HG03066 (cell line): Measurements from ENCODE around the gene RALGPS1.

Experiments
- ATAC-seq: cut with Tn5 transposase; IDR thresholded peaks from one replicate; pipeline ENCODE4 v1.9.1; 2021; ENCODE audit warnings: low read depth; ENCODE audit not compliant: unreplicated experiment

The RALGPS1 gene

DNA sequence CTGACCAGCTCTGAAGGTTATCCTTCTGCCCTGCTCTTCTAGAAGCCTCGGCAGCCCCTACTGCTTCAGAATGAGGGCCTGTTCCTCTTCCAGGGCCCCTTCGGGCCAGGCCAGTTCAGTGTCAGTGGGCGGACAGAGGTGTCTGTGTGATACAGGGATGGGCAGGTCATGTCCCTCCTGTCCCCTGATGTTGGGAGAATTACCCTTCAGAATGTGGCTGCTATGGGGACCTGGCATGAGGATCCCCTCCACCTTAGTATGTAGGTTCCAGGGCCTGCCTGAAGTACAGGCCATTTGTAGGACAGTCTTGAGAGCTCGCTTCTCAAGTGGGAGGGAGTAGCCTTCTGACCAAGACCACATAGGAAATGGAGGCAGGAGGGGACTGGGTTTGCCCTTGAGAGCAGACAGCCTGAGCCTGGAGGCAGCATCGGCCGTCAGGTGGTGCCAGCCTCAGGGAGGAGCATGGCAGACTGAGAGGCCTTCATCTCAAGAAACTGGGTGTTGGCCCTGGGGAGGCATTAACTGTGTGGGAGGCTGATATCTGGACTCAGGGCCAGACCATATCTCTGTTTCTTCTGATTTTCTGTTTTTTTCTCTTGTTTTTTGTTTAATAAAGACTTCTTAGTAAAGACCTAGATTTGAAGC lies 175.9 kb downstream of the RALGPS1 start:
- no peak for ATAC-seq

DNA sequence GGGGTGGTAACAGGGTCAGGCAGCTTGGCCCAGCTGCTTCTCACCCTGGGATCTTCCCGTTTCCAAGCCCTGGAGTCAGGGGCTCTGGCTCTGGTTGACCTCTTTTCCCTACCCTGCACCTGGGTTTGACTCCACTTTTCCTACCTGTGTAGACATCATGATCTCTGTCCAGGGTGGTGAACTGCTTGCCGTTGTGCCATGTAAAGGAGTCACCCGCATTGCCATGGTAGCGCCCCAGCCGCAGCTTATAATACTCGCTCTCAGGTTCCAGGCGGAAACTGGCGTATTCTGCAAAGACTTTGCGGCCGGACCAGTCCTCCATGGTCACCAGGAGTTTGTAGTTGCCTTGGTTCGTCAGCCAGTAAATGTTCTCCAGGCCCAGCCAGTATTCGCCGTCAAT lies 176.9 kb downstream of the RALGPS1 start:
- no peak for ATAC-seq

DNA sequence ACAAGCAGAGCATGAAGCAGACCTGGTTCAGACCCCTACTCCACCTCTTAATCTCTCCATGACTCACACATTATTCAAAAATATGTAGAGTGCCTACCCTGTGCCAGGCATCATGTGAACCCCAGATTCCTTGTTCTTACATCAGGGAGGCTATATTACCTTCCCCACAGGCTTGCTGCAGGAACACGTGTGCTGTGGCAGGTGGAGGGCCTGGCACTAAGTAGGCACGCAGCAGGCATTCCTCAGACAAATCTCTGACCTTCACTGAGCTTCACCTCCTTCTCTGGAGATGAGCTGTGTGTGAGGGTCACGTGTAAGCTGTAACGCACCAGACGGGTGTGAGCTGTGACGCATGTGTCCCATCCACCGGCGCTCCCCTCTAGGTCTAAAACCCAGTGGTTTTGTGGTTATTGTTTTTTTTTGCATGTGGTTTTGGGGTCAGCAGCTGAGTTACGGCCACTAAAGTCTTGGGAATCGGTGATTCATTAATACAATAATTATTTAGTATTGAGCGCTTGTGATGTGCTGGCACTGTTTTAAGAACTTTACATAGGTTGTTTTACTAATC lies 177.5 kb downstream of the RALGPS1 start:
- no peak for ATAC-seq

DNA sequence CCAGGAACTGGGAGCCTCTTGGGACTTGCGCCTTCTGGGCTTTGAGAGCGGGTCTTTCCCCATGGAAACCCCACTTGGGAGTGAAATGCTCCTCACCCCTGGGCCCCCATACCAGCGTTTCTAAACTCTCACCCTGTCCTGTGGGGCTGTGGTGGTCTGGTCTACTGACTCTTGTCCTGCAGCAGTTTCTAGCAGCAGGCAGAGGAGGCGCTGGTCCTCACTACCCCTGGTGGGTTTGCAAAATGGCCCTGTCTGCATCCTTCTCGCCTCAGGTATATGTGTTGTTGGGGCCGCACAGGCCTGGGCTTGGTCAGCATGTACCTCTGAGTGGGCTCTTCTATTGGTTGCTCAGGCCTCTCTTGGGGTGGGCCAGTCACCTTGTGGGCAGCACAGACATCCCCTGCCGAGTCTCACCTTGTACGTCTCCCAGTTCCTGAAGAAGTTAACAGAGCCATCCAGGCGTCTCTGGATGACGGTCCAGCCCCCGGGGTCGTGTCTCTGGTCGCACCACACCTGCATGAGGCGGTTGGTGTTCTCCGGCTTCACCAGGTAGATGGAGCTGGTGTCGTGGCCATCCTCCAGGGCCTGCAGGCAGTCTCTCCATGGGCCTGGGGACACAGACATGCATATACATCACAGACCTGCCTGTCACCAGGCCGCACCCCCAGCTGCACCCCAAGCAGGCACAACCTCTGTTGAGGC lies 178.9 kb downstream of the RALGPS1 start:
- no peak for ATAC-seq

DNA sequence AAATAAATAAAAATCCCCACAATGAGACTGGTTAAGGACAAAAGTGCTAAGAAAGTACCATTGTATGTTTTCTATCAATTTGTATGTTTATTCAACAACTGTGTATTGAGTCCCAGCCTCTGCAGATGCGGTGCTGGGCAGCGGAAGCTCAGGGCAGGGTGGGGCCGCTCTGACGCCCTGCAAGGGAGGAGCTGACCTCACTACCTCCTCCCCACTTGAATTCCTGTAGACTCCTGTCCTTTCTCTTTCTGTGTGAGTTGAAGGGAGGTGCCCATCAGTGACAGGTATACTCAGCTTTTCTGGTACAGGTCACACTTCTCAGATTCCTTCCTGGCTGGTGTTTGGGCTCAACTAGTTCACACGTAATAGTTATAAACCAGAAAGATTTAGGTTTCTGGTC lies 180.8 kb downstream of the RALGPS1 start:
- ATAC-seq = no peak

DNA sequence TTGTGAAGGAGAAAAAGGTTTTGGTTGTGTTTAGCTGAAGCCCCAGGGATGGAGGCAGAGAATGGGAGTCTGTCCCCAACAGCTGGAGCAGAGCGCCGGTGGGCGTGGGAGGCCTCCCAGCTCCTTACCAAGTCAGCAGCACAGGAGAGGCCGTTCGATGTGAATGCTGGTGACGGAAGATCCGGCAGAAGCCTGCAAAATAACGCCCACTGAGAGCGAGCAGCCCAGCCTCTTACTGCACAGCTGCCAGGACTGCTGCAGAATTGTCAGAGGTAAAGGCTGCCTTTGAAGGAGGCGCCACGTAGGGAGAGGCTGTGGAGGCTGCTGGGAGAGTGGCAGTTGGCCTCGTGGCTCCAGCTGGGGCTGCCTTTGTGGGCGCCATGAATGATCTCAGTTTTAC lies 181.6 kb downstream of the RALGPS1 start:
- ATAC-seq = no peak

DNA sequence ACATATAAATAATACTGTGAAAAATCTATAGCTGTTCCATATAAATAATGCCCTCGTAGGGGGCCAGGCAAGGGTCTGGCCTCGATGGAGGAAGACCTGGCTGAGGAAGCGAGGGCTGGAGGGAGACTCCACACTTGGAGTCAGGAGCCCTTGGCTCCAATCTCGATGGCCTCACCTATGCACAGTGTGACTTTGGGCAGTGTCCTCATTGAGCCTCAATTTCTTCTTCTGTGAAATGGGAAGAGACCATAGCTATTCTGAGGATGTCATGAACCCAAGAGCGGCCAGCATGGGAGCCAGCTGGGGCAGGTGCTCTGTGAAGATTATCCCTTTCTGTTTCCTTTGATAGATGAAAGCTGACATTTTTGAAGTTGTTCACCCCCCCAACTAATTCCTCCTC lies 183.1 kb downstream of the RALGPS1 start:
- no peak for ATAC-seq

DNA sequence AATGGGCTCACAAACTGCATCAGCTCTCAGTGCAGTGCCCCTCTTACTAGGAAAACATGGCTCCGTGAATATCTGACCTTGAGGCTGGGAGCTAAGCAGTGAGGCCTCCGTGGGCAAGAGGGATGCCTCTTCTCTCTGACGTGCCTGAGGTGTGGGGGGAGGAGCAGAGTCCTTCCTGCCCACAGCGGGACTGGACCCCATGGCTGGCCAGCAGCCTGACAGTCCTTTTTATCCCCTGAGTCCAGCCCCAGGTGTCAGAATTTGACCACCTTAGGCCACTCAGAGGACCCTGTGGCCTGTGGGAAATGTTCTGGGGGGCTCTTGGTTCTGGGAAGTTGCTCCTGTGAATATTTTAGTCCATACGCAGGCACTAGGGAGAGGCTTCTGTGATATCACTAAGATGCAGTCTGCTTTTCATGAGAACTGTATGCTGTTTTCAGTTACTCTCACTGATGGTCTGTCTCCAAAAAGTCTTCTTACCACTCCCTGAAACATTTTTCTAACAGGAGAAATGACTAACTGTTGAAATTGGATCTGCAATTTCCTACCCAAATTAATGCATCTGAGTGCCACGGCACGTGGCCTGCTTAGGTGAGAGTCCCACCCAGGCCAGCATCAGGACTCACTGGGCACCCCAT lies 184.5 kb downstream of the RALGPS1 start:
- ATAC-seq = no peak

DNA sequence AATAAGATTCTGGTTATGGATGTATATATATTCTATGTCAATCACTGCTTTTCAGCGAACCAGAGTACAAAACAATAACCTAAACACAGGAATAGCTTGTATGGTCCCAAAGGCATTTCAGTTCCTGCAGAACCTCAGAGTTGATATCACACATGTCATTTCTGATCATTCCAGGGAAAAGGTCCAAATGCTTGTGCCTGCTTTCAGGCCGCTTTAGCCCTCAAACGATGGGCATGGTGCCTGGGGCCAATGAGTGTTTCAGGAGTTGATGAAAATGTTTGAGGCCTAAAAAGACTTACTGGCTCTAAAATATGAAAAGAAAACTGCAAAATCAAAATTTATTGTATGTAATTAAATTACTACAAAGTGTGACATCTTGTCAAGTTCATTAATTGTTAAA lies 185.1 kb downstream of the RALGPS1 start:
- no peak for ATAC-seq

DNA sequence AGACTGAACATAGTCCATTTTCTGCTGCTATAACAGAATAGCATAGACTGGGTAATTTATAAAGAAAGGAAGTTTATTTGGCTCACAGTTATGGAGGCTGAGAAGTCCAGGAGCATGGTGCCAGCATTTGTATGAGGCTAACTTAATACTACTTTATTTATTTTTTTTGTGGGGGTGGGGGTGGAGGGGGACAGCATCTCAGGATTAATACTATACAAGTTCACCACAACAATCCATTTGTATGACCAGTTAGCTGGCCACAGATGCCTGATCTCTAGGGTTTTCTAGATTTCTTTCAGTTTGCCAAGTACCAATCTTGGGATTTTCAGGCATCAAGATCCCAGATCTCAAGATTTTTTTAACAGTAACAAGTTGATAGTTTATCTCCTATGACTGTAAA lies 187.6 kb downstream of the RALGPS1 start:
- ATAC-seq = no peak

DNA sequence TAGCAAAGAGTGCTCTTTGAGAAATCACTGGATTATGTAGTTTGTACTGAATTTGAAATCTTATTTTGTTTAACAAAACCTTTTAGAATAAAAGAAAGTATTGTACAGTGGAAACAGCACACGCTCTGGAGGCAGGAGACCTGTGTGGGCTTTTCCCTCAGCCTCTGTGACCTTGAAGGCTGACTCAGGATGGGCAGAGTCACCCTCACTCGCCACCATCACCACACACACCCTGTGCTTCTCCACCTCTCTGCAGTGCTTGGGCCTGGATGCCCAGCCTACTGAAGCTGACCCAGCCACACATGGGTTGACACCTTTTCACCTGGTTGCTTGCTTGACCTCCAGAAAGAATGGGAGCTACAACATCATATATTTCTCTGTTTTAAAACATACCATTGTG lies 188.2 kb downstream of the RALGPS1 start:
- no peak for ATAC-seq

DNA sequence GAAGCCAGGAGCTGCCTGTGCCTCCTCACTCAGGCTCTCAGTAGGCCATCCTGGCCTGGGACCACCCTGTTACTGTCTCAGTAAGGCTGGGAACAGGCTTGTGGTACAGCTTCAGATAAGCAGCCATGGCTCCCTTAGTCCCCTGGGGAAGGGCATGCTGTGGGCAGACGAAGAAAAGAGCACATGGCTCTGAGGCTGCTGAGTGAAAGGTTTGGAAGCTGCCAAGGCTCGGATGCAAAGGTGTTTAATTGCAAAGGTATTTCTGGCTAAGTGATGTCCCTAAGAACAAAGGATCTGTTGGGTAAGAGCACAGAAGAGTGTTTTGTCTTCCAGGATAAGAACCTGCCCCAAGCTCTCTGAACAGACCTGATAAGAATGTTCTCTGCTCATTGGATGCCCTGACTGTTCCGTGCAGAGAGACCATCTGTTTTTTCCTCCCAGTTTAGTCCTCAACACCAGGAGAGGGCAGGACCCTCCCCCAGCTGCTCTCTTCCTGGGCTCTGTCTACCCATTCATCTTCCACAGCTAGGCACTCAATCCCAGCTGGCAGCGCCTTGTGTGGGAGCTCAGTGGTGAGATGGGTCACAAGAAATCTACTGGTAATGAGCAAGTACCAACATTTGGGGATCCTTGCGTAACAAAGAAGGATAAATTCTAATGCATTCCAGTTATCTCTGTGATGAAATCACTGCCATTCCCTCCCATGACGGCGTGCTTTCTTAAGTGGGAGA lies 190.2 kb downstream of the RALGPS1 start:
- no peak for ATAC-seq

DNA sequence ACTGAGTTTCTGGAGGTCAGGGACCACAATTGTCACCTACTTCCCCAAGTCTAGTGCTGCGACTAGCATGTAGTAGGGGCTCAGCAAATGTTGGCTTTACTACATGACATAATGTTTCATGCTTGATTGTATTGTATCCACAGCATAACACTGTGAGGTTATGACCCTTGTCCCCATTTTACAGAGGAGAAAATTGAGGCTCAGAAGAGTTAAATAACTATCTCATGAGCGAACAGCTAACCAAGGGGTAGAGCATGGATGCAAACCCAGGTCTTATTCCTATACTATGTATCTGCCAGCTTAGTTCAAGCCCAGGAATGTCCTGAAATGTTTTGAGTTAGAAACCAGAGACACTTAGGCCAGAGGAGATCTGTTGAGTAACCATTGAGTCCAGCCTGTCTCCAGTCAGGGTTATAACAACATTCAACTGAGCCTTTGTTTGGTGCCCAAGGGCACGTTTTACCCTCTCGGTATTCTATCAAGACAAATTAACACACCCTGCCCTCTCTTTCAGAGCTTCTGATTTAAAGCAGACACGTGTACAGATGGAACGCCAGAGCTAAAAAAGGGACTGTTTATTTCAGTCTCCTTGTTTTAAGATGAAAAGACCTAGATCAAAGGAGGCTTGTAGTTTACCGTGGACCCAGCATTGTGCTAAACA lies 191.4 kb downstream of the RALGPS1 start:
- ATAC-seq = no peak

DNA sequence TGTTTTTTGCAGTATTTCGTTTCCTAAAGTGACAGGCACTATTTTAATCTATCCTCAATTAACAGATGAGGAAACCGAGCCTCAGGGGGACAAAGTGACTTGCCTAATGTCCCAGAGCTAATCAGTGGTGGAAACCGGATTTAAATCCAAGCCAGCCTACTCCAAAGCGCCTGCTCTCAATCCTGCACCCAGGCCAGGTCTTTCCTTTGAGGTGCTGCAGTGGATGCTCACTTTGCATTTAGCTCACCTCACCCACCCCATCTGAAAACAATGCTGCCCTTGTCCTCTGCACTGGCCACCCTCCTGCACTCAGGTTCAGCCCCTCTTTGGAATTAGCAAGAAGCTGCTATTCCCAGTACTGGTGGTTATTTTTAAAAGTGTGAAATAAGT lies 191.9 kb downstream of the RALGPS1 start:
- ATAC-seq = no peak

DNA sequence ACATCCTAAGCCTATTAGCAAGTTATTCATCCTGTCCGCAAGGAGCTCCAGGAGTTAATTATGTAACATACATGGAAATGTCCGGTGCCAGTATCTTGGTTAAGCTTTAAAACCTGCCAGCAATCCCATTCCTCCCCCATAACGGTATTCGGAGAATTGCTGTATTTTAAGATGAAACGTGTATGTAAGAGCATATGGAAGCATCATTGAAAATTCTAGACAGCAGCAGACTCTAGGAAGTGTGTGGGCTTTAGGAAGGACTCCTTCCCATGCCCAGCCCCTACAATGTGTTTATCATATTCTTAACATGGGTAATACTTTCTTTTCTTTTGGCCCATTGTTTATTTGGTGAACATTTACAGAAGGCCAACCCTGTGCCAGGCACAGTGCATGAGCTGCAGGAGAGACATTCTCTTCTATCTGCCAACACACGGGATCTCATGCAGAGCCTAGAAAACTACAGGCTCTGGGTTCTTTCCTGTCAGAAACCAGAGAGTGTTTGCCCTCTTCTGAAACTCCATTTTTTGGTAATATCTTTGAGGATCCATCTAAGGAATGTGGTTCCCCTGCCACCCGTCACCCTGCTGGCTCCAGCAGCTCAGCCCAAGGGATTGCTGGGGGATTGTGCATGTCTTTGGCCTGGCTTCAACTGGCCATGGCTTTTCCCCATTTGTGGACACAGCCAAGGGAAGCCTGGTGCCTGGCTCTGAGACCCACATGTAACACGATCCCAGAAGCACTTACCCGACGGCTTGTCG lies 192.8 kb downstream of the RALGPS1 start:
- no peak for ATAC-seq

DNA sequence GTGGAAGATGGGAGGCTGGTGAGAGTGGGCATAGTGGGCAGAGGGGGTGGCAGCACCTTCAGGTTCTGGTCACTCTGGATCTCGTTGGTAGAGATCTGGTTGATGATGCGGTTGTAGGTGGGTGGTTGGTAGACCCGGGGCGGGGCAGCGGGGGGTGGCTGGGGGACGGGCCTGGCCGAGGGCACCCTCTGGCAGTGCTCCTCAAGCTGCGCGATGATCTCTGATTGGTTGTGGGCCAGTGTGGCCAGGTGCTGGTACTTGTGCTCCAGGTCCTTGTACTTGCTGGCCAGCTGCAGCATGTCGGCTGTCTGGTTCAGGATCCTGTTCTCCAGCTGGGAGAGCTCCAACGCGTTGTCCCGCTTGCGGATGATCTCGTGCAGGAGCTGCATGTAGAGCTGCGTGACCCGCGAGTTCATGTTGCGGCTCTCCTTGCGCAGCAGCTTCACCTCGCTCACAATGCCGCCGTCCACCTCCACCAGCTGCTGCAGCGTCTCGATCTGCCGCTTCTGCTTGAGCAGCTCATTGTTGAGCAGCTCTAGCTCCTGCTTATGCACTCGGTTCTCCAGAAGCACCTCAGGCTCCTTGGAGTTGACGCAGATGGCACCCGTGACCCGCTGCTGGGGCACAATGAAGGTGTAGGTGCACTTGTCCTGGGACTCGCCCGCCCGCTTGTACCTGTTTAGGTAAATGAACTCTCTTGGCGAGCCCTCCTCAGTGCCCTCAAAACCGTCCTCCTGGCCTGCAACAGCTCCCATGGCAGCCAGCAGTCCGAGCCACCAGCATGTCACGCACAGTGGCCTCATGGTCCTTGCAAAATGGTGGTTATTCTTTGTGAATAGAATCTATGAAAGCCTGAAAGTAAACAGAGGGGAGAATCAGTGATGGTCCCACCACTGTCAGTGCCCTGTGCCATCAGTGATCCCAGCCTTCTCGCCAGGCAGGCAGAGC lies 193.6 kb downstream of the RALGPS1 start:
- no peak for ATAC-seq

DNA sequence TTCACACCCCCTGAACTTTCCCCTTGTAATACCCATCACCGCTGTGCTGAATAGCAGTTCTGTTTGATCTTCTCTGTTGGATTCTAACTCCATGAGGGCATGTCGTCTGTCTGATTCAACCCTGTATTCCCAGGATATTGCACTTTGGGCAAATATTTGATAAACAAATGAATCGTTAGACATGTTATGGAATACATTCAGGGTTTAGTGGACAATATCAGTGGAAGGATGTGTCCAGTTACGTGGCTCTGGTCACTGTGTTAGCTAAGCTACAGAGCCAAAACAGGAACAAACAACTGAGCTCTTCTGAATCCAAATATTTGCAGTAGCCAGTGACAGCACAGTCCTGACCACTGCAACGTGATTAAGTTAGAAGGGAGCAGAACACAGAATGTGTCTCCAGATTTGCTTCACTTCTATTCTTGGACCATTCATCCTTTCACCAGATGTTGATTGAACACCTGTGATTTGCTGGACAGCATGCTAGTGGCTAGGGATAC lies 194.7 kb downstream of the RALGPS1 start:
- no peak for ATAC-seq

DNA sequence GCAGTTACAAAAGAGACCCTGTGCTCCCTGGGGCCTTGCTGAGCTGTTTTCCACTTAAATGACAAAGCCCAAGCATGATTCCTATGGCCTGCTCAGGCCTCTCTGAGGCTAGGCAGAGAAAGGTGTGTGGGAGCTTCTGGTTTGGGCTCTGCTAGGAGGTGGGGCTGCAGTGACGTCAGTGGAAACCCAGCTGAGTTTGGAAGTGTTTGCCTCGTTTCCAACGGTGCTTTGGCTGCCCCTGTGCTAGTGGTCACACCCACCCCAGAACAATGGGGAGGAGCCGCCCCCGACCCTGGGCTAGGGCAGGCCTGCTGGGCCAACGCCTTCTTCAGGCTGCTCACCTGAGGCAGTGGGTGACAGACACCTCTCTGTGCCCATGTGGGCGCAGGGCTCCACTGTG lies 197.5 kb downstream of the RALGPS1 start:
- ATAC-seq = no peak

DNA sequence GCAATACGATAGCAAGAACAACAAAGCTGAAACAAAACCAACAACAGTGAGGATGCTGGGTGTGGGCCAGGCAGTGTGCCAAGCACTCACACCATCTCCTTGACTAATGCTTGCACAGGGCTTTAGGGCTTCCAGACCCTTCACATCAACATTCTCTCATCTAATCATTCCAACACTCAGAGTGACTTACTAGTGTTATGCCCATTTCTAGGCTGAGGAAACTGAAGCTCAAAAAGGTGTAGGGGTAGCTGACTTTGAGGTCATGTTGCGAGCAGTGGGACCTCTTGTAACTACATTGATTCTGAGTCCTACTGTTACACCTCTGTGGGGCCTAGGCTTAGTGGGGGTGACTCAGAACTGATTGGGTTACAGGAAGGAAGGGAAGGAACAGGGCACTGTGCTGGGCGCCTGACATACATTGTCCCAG lies 198.2 kb downstream of the RALGPS1 start:
- ATAC-seq = no peak
